Medulla oblongata (tissue), 1 donor: ENCODE data around the gene CLDN14.

Source experiments
- DNase-seq: peaks from one replicate; pipeline ENCODE4 v3.0.0-alpha.2; 2015; ENCODE audit errors: extremely low spot score

CLDN14 gene

GRCh38 chr21:36479415-36480402 is at the start of gene CLDN14:
TSS of gene CLDN14 (minus strand) at chr21:36480122. CDS start at chr21:36461695, 18,427 bp downstream.
- no peak for DNase-seq

- DNase-seq, result no peak
These were observed 48.8 kb upstream of the CLDN14 start for GRCh38 chr21:36528716-36529115.

- no peak for DNase-seq
These were observed 47.4 kb upstream of the CLDN14 start for GRCh38 chr21:36527317-36527716.

DNA sequence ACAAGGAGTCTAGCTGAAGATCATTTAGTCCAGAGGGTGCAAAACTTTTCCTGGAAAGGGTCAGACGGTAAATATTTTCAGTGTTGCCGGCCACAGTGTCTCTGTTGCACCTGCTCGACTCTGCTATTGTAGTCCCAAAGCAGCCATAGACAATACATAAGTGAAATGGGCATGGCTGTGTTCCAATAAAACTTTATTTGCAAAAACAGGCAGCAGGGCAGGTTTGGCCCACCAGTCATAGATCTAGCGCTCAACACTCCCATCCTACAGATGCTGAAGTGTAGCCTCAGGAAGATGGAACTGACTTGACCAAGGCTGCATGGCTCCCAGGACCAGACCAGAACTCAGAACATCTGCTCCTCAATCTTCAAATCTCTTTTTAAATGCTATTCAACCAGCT is 46.2 kb upstream of the CLDN14 start:
- no peak for DNase-seq

GRCh38 chr21:36524477-36524876 is 44.6 kb upstream of the CLDN14 start:
- DNase-seq, result no peak

- no peak for DNase-seq
These were observed 42.4 kb upstream of the CLDN14 start for GRCh38 chr21:36522219-36522808.

GRCh38 chr21:36518883-36519492 is 39.1 kb upstream of the CLDN14 start:
- DNase-seq, result no peak

- DNase-seq, result no peak
These were observed 37.6 kb upstream of the CLDN14 start for GRCh38 chr21:36517366-36518075.

- DNase-seq, result no peak
These were observed 36.4 kb upstream of the CLDN14 start for GRCh38 chr21:36516281-36516680.

DNA sequence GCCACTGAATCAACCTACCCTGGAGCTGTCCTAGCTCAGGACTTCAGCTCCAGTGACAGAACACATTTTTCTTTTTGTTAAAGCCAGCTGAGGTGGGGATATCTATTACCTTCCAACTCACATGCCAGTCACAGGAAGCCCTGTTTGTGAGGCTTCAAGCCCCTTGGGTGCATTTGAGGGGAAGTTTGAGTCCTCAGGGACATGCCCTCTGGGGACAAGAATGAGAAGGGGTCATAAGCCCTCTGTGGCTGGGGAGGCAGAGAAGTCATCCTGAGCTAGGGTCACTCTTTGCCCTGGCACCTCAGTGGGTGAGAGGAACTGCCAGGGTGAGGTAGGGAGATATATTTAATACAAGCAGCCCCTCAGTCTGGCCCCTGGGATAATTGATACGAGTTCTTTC is 33.5 kb upstream of the CLDN14 start:
- DNase-seq, result no peak

GRCh38 chr21:36512971-36513370 is 33.0 kb upstream of the CLDN14 start:
- DNase-seq, result no peak

DNA sequence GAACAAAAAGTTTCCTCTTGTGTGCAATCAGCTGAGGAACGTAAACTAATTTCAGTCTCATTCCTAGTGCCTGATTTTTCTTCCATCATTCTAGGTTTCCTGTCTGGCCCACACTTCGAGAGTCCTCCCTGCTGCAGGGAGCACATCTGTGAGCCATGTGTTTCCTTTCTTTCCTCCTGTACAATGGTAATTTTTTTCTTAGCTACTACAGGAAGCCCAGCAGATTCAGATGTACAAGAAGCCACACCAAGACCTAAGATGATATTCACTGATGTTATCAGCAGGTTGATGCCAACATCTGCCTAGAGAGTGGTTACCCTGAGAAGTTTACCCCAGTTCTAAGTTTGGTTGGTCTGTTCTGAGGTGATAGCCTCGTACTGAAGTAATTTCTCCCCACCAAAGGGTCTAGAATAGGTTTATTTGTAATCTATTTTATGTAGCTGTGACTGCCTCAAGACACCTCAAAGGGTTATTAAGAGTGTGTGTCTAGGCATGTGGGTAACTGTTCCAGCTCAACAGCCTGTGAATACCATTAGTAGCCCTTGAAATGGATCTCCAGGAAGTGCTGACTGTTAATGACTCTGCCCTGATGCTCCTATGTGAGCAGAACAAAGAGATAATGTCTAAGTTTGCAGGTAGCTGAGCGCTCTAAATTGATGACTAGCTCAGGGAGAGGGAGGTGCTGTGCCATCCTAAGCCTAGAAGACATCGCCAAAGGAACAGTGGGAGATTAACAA is 31.7 kb upstream of the CLDN14 start:
- DNase-seq, result no peak

DNA sequence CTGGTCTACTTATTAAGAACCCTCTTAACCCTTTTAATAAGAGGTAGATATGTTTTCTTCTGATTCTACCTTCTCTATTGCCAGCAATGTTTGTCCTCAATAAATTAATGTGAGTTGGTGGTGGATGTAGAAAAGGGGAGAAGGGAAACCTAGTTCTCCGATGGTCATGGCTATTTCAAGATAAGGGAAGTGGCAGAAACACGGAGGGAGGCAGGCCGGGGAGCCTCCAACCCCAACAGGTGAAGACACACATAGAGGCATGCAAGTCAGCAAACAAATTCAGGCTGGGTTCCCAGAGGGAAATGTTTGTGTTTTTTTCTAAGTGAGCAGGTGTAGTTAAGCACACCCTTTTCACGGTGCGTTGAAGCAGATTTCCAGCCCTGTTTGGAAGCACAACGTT is 31.0 kb upstream of the CLDN14 start:
- no peak for DNase-seq

DNA sequence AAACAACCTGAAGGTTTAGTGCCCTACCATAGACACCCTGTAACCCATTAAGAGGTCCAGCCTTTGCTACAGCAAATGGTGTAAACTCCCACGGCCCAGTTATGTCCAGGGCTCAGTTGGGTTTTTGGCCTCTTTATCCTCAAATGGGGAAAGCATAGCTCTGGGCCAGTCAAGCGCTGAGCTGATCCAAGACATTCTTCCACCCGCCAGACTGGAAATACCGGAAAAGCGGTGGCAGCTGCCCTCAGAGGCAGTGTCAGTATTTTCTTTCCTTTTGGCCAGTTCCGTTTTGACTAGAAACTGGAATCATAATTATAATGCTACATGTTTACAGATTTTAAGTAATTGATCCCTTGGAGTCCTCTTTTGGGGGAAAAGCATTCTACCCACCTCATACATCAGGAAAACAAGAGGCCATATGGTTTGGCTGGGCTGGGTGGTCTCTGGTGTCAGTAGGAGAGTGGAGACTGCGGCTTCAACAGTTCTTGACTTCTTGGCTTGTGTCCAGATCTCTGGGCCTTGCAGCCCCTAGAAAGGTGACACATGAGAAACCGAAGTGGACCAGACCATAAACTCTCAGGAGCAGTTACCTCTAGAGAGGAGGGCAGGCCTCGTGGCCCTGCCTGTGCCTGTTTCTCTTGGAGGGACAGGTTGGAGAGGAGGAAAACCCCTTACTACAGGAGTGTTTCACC is 30.2 kb upstream of the CLDN14 start:
- no peak for DNase-seq

- no peak for DNase-seq
These were observed 29.0 kb upstream of the CLDN14 start for GRCh38 chr21:36508948-36509347.

- DNase-seq, result no peak
These were observed 27.6 kb upstream of the CLDN14 start for GRCh38 chr21:36507397-36508018.

DNA sequence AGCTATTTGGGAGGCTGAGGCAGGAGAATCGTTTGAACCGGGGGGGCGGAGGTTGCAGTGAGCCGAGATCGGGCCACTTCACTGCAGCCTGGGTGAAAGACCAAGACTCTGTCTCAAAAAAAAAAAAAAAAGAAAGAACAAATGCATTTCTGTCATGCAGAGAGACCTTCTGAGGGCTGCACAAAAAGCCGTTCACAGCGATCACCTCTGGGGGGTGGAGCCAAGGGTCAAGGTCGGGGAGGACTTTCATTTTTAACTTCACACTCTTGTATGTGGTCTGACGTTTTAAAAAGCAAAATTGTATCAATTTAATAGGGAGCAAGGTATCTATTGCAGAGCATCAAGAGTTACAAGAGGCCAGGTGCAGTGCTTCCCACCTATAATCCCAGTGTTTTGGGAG is 26.6 kb upstream of the CLDN14 start:
- DNase-seq, result no peak

DNA sequence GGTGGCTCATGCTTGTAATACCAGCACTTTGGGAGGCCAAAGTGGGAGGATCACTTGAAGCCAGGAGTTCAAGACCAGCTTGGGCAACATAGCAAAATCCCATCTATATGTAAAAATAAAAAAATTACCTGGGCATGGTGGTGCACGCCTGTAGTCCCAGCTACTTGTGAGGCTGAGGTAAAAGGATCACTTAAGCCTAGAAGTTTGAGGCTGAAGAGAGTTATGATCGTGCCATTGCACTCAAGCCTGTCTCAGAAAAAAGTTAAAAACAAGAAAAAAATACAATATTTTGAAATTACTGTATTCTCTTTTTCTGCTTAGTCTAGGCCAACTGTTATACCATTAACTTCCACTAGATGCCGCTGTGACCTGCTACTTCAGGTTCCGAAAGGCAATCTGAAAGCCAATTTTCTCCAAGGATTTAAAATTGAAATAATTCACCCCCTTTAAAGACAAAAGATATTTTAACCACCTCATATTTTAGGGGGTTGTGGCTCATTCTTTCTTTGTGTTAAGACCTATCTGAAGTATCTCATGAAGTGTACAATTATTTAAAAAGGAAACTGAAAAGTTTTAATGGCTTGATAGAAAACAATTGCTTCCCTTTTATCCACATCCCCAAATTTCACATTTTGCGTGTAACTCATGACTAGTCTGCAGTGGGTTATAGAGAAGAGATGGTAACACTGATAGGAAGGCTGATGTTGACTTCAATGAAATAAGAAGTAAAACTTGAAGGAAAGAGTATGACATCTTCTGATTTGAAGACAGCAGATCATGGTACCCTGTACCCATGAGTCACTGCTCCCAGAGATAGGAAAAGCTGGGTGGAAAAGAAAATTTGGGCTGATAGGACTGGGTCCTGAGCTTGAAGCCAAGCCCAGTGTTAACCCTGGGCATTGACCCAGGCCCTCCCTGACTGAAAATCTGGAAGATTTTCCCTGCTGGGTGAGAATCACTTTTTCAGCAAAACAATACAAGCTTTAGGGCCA is 24.4 kb upstream of the CLDN14 start:
- peak; percentile 68 for DNase-seq

DNA sequence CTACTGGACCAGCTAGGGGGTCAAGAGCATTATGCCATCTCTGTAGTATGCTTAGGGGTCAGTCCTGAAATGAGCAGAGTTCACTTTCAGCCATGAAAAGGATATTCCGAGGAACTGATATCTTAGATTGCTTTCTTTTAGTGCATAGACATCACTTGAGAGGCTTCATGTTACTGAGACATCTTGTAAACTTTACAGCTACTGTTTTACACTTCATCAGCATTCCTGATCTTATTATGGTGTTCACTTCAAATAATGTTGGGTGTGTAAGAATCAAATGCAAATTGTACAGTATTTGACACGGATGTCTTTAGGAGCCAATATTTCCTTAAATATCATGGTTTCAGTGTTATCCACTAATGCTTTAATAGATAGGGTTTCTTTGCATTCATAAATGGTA is 22.4 kb upstream of the CLDN14 start:
- no peak for DNase-seq
